BJ (cell line): ENCODE results near the gene RNF220. TPM values are rescaled to one million over a fixed set of nuclear protein-coding genes. Genes with fewer than 3 reads are reported as not detected.
A peak's percentile ranks its signal among the peaks of the same experiment; 100 is the strongest.

ENCODE experiments used
- CTCF ChIA-PET: fragments of 350-600 bp; formaldehyde crosslinking; extraction: SDS; loops from one replicate; lab custom pipeline; 2021; ENCODE audit warnings: antibody characterized with exemption, inconsistent platforms; lab: Yijun Ruan, JAX
- POLR2A ChIA-PET: fragments of 300-600 bp; sonication (Branson Sonifier 250); formaldehyde crosslinking; extraction: SDS; loops from one replicate; lab custom pipeline; 2021; ENCODE audit warnings: antibody characterized with exemption; lab: Charles Lee
- DNase-seq: peaks from one replicate; pipeline ENCODE4 v3.0.0-alpha.2; 2011; ENCODE audit warnings: low read depth
- H3K27me3 ChIP-seq: 2 replicates; pipeline ENCODE4 v1.6.0; 2011; ENCODE audit warnings: low read length; ENCODE audit not compliant: control insufficient read depth, insufficient read depth
- H3K36me3 ChIP-seq: 2 replicates; pipeline ENCODE4 v1.5.1; 2011; ENCODE audit warnings: low read length; ENCODE audit not compliant: control insufficient read depth, insufficient read depth
- H3K4me3 ChIP-seq: 2 replicates; pipeline ENCODE4 v1.5.1; 2011; ENCODE audit warnings: low read depth, mild to moderate bottlenecking, control low read depth, low read length
- CTCF ChIP-seq: IDR thresholded peaks from 2 replicates; pipeline ENCODE4 v1.5.1; 2011; ENCODE audit warnings: low read depth, mild to moderate bottlenecking, control low read depth, inconsistent platforms, low read length, moderate library complexity; ENCODE audit not compliant: insufficient read depth
- polyA plus RNA-seq: library from polyadenylated mRNA; depleted of rRNA; stranded (reverse); fragments of >200 nt; gene quantifications from 2 replicates; pipeline ENCODE4 v1.2.3, GENCODE V29; 2011

RNF220 gene
- polyA plus RNA-seq, 1 experiment: 65.4 TPM

GRCh38 chr1:44375547-44375946 lies 29.5 kb upstream of the RNF220 start:
- no peak for TF ChIP-seq CTCF
- DNase-seq: no peak
- ChIA-PET CTCF (interaction anchor here (2.0 to 10.3 kb wide), 3 partner anchors 10 to 219 kb away, joined by 6 to 124 read pairs (median 8); no protein-coding TSS in a partner anchor), POLR2A (no interaction called here)
- Histone ChIP-seq H3K27me3 (peaks cover 11% of the 10 kb centered on the region), H3K4me3 (no peak overlapping the region), H3K36me3 (no peaks in the 10 kb centered on the region)

- CTCF ChIA-PET: interaction anchor here (0.6 to 10.3 kb wide), 17 partner anchors 9 to 286 kb away, joined by 3 to 124 read pairs (median 4); no protein-coding TSS in a partner anchor
- Histone ChIP-seq H3K27me3 (peaks cover 13% of the 10 kb centered on the region), H3K36me3 (no peaks in the 10 kb centered on the region), H3K4me3 (no peak overlapping the region)
- POLR2A ChIA-PET: no interaction called here
- DNase-seq: no peak
- peak; percentile 75 for TF ChIP-seq CTCF
Measured at GRCh38 chr1:44377925-44378784, 26.9 kb upstream of the RNF220 start.

GRCh38 chr1:44380666-44381177 lies 24.3 kb upstream of the RNF220 start:
- POLR2A ChIA-PET: no interaction called here
- H3K36me3 ChIP-seq: no peaks in the 10 kb centered on the region
- CTCF ChIA-PET: interaction anchor here (1.2 to 10.3 kb wide), 4 partner anchors 10 to 272 kb away, joined by 4 to 124 read pairs (median 14); no protein-coding TSS in a partner anchor
- peaks cover 13% of the 10 kb centered on the region for H3K27me3 ChIP-seq
- no peak for DNase-seq
- H3K4me3 ChIP-seq: no peak overlapping the region
- TF ChIP-seq CTCF: no peak

- POLR2A ChIA-PET: no interaction called here
- no peak for DNase-seq
- no peak overlapping the region for H3K4me3 ChIP-seq
- no peak for TF ChIP-seq CTCF
- no peaks in the 10 kb centered on the region for H3K36me3 ChIP-seq
- H3K27me3 ChIP-seq: no peaks in the 10 kb centered on the region; the same call in 1 of the 2 replicates
- CTCF ChIA-PET: interaction anchor here (0.8 to 3.6 kb wide), 2 partner anchors 10 to 17 kb away, joined by 3 to 19 read pairs; no protein-coding TSS in a partner anchor
Measured at GRCh38 chr1:44388551-44388950, 16.5 kb upstream of the RNF220 start.

GRCh38 chr1:44389437-44389836 lies 15.6 kb upstream of the RNF220 start:
- TF ChIP-seq CTCF: no peak
- no peaks in the 10 kb centered on the region for H3K36me3 ChIP-seq
- ChIA-PET CTCF (interaction anchor here (0.8 to 3.6 kb wide), 4 partner anchors 11 to 263 kb away, joined by 3 to 19 read pairs (median 8); no protein-coding TSS in a partner anchor), POLR2A (interaction anchor here (0.6 kb wide), 1 partner anchor 102 kb away, joined by 3 read pairs; no protein-coding TSS in a partner anchor)
- H3K4me3 ChIP-seq: no peak overlapping the region
- no peaks in the 10 kb centered on the region; the same call in 1 of the 2 replicates for H3K27me3 ChIP-seq
- no peak for DNase-seq
